HG02642 (cell line): ENCODE data around the gene SRD5A3.
A peak's percentile ranks its signal among the peaks of the same experiment; 100 is the strongest.

Experiments
- ATAC-seq: cut with Tn5 transposase; IDR thresholded peaks from one replicate; pipeline ENCODE4 v1.9.1; 2021; ENCODE audit warnings: mild to moderate bottlenecking; ENCODE audit not compliant: unreplicated experiment, poor library complexity

Gene SRD5A3

GRCh38 chr4:55345980-55346850, at the start of gene SRD5A3:
Gene SRD5A3, plus strand, starts transcription at chr4:55346242. Its CDS starts 95 bp downstream, at chr4:55346337.
- peak; percentile 96 for ATAC-seq

GRCh38 chr4:55297346-55297745, 48.7 kb upstream of the SRD5A3 start:
- no peak for ATAC-seq

- ATAC-seq, result no peak
These were observed 42.3 kb upstream of the SRD5A3 start for GRCh38 chr4:55303760-55304165.

- ATAC-seq, result no peak
These were observed 41.7 kb upstream of the SRD5A3 start for GRCh38 chr4:55304303-55304702.

GRCh38 chr4:55308071-55308470, 38.0 kb upstream of the SRD5A3 start:
- ATAC-seq, result no peak

- no peak for ATAC-seq
These were observed 34.1 kb upstream of the SRD5A3 start for GRCh38 chr4:55311792-55312488.

- ATAC-seq, result peak; percentile 71
These were observed 33.4 kb upstream of the SRD5A3 start for GRCh38 chr4:55312489-55313101.

GRCh38 chr4:55314141-55314820, 31.8 kb upstream of the SRD5A3 start:
- ATAC-seq, result no peak

- ATAC-seq, result no peak
These were observed 27.6 kb upstream of the SRD5A3 start for GRCh38 chr4:55318175-55319129.

- no peak for ATAC-seq
These were observed 24.3 kb upstream of the SRD5A3 start for GRCh38 chr4:55321707-55322264.

GRCh38 chr4:55323375-55323774, 22.7 kb upstream of the SRD5A3 start:
- no peak for ATAC-seq

GRCh38 chr4:55326629-55327028, 19.4 kb upstream of the SRD5A3 start:
- no peak for ATAC-seq

- ATAC-seq, result no peak
These were observed 17.0 kb upstream of the SRD5A3 start for GRCh38 chr4:55329012-55329411.

GRCh38 chr4:55330241-55330640, 15.8 kb upstream of the SRD5A3 start:
- ATAC-seq, result no peak

- no peak for ATAC-seq
These were observed 9.7 kb upstream of the SRD5A3 start for GRCh38 chr4:55336138-55337034.

- ATAC-seq, result no peak
These were observed 8.1 kb upstream of the SRD5A3 start for GRCh38 chr4:55337944-55338343.

- no peak for ATAC-seq
These were observed 7.6 kb upstream of the SRD5A3 start for GRCh38 chr4:55338486-55338885.

GRCh38 chr4:55340266-55340665, 5.8 kb upstream of the SRD5A3 start:
- ATAC-seq, result no peak
